Sigmoid colon (tissue), 7 donors: ENCODE measurements around the gene RRP1. TPM values are rescaled to one million over a fixed set of nuclear protein-coding genes. Genes with fewer than 3 reads are reported as not detected.
A peak's percentile ranks its signal among the peaks of the same experiment; 100 is the strongest.

Source experiments
- DNase-seq: peaks from one replicate; pipeline ENCODE4 v3.0.0-alpha.2; 2019
- H3K27ac ChIP-seq, 4 donors: fragments of 200-600 bp; sonication (generic); one replicate each; pipeline ENCODE4 v1.5.1; 2016 to 2019; ENCODE audit warnings: mild to moderate bottlenecking in 1 of 4
- H3K27me3 ChIP-seq, 3 donors: fragments of 200-600 bp; sonication (generic); one replicate each; pipeline ENCODE4 v1.5.1; 2019; ENCODE audit warnings: mild to moderate bottlenecking in 1 of 3
- H3K36me3 ChIP-seq, 4 donors: fragments of 200-600 bp; sonication (generic); one replicate each; pipeline ENCODE4 v1.5.1; 2016 to 2019
- H3K4me1 ChIP-seq, 4 donors: fragments of 200-600 bp; sonication (generic); one replicate each; pipeline ENCODE4 v1.5.1; 2017 to 2019
- H3K4me3 ChIP-seq, 4 donors: fragments of 200-600 bp; sonication (generic); one replicate each; pipeline ENCODE4 v1.5.1; 2017 to 2019; ENCODE audit warnings: mild to moderate bottlenecking in 2 of 4, moderate library complexity in 1 of 4
- H3K9me3 ChIP-seq, 4 donors: fragments of 200-600 bp in 3 of 4; sonication (generic) in 3 of 4; one replicate each; pipeline versions ENCODE4 v1.5.1 to v1.6.1; 2013 to 2019
- CTCF ChIP-seq, 4 experiments: fragments of 450-650 bp in 3 of 4; fragments of 200-600 bp in 1 of 4; IDR thresholded peaks; one replicate each; pipeline ENCODE4 v1.5.1; 2016 to 2019; ENCODE audit warnings: antibody characterized with exemption in 4 of 4, mild to moderate bottlenecking in 3 of 4, moderate library complexity in 2 of 4
- EP300 ChIP-seq, 4 donors: sonication (generic); formaldehyde crosslinking; IDR thresholded peaks; one replicate each; pipeline ENCODE4 v1.6.1; 2017; ENCODE audit warnings: antibody characterized with exemption in 4 of 4
- POLR2A ChIP-seq, 2 donors: fragments of 450-650 bp; IDR thresholded peaks; one replicate each; pipeline ENCODE4 v1.6.1; 2016; ENCODE audit warnings: antibody characterized with exemption in 2 of 2, mild to moderate bottlenecking in 2 of 2, moderate library complexity in 2 of 2
- POLR2AphosphoS5 ChIP-seq, 4 donors: sonication (generic); formaldehyde crosslinking; IDR thresholded peaks; one replicate each; pipeline ENCODE4 v1.6.1; 2017; ENCODE audit warnings: antibody characterized with exemption in 4 of 4
- WGBS, 2 donors: extraction: QIAGEN DNeasy Blood & Tissue Kit; methylation state at CpG; one replicate each; pipeline ENCODE4 v1.1.7; 2013; 5-methylcytosine and 5-hydroxymethylcytosine counted together
- intact Hi-C: fragments of 100-400 bp; cut with DNase I; formaldehyde crosslinking; loops from one replicate; pipeline ENCODE4 v1.15.1; 2023
- polyA plus RNA-seq, 3 donors: library from polyadenylated mRNA; stranded (reverse); fragments of 200-250 nt; gene quantifications; one replicate each; pipeline ENCODE4 v1.2.3, GENCODE V29; 2013
- total RNA-seq, 4 donors: library from RNA; depleted of rRNA; stranded (reverse); fragments of >200 nt; gene quantifications; one replicate each; pipeline ENCODE4 v1.1.0, GENCODE V29; 2016
- donor health status: healthy with polysubstance abuse.
- donor health status: Bipolar disorder and iron deficiency.
- donor health status: healthy.

The RRP1 gene
- total and polyA plus RNA-seq, 7 donors = 3.9 to 16.2 (median 10.5) TPM

GRCh38 chr21:43758111-43758641 lies 31.2 kb upstream of the RRP1 start:
- intact Hi-C loops = no loop called here
- H3K36me3 ChIP-seq = peaks cover 5 to 49% (median 15%) of the 10 kb centered on the region in 4 donors
- peak; percentile 83 for DNase-seq

GRCh38 chr21:43758811-43759210 lies 30.6 kb upstream of the RRP1 start:
- Histone ChIP-seq H3K4me3 (peak overlapping the region in 3 of 4 donors; percentile 27 to 40 (median 30)), H3K4me1 (peaks cover 0 to 31% (median 21%) of the 10 kb centered on the region in 4 donors), H3K36me3 (peaks cover 5 to 46% (median 9%) of the 10 kb centered on the region in 4 donors), H3K9me3 (no peaks in the 10 kb centered on the region), H3K27ac (peak overlapping the region; percentile 78 to 84 (median 81)), H3K27me3 (no peaks in the 10 kb centered on the region)
- intact Hi-C loops = no loop called here
- 79 to 81% methylated on average over 10 of the region's 10 CpGs for WGBS, 2 donors
- TF ChIP-seq POLR2AphosphoS5 (IDR thresholded peaks at IDR 0.05) = peak in 2 of 4 donors; percentile 5 to 48
- TF ChIP-seq CTCF (IDR thresholded peaks at IDR 0.05) = no peak
- no peak for DNase-seq

More at GRCh38 chr21:43758111-43758641, 31.2 kb upstream of the RRP1 start:
- peak in 3 of 4 donors; percentile 9 to 25 (median 24) for TF ChIP-seq POLR2AphosphoS5 (IDR thresholded peaks at IDR 0.05)
- TF ChIP-seq EP300 (IDR thresholded peaks at IDR 0.05) = no peak
- peak in 1 of 4 experiments; percentile 31 for TF ChIP-seq CTCF (IDR thresholded peaks at IDR 0.05)
- H3K9me3 ChIP-seq = no peaks in the 10 kb centered on the region
- peak overlapping the region; percentile 78 to 84 (median 81) for H3K27ac ChIP-seq
- H3K4me3 ChIP-seq = peak overlapping the region; percentile 12 to 40 (median 28)
- no peaks in the 10 kb centered on the region for H3K27me3 ChIP-seq
- 74 to 80% methylated on average over 18 of the region's 18 CpGs for whole genome bisulfite sequencing, 2 donors
- peaks cover 0 to 31% (median 21%) of the 10 kb centered on the region in 4 donors for H3K4me1 ChIP-seq

GRCh38 chr21:43759651-43760050 lies 29.7 kb upstream of the RRP1 start:
- H3K4me3 ChIP-seq = no peak overlapping the region
- peak overlapping the region; percentile 78 to 84 (median 81) for H3K27ac ChIP-seq
- WGBS, 2 donors = 96 to 97% methylated on average over 19 of the region's 19 CpGs

GRCh38 chr21:43760391-43760958 lies 28.9 kb upstream of the RRP1 start:
- intact Hi-C loops = no loop called here
- Histone ChIP-seq H3K9me3 (no peaks in the 10 kb centered on the region), H3K36me3 (peaks cover 0 to 32% (median 5%) of the 10 kb centered on the region in 4 donors), H3K4me1 (peaks cover 0 to 31% (median 21%) of the 10 kb centered on the region in 4 donors), H3K27me3 (no peaks in the 10 kb centered on the region), H3K27ac (no peak overlapping the region), H3K4me3 (no peak overlapping the region)
- TF ChIP-seq POLR2A (IDR thresholded peaks at IDR 0.05) = no peak
- TF ChIP-seq POLR2AphosphoS5 (IDR thresholded peaks at IDR 0.05) = no peak
- TF ChIP-seq CTCF (IDR thresholded peaks at IDR 0.05) = no peak
- TF ChIP-seq EP300 (IDR thresholded peaks at IDR 0.05) = no peak
- WGBS, 2 donors = 89 to 91% methylated on average over 22 of the region's 22 CpGs
- no peak for DNase-seq

More at GRCh38 chr21:43759651-43760050, 29.7 kb upstream of the RRP1 start:
- peaks cover 3 to 37% (median 6%) of the 10 kb centered on the region in 4 donors for H3K36me3 ChIP-seq
- TF ChIP-seq POLR2A (IDR thresholded peaks at IDR 0.05) (no peak), EP300 (IDR thresholded peaks at IDR 0.05) (no peak), POLR2AphosphoS5 (IDR thresholded peaks at IDR 0.05) (no peak), CTCF (IDR thresholded peaks at IDR 0.05) (no peak)
- H3K4me1 ChIP-seq = peaks cover 0 to 31% (median 21%) of the 10 kb centered on the region in 4 donors
- H3K9me3 ChIP-seq = no peaks in the 10 kb centered on the region
- no peaks in the 10 kb centered on the region for H3K27me3 ChIP-seq
- intact Hi-C loops = no loop called here
- no peak for DNase-seq
